ENCODE results near the gene RRAD. TPM values are rescaled to one million over a fixed set of nuclear protein-coding genes. Genes with fewer than 3 reads are reported as not detected.
"Not testable (repeated sequence)": the region's sequence is repeated elsewhere in the genome, so short reads cannot be mapped to it uniquely, and the experiment has no call there.

RRAD gene
- 12.5 and 15.1 TPM in 2 replicates for total RNA-seq

- no peak for TF ChIP-seq CTCF (IDR thresholded peaks at IDR 0.05; ENCODE audit: insufficient read depth, low read depth, low read length)
- peak; percentile 69 for DNase-seq (ENCODE audit: low read depth)
- peak within 1 kb of the TSS; percentile 62 for H3K4me3 ChIP-seq (ENCODE audit: low read depth, low read length)
Observed at GRCh38 chr16:66925322-66925840, at the start of gene RRAD. RRAD (minus strand) TSS chr16:66925535; CDS start chr16:66925179, 356 bp downstream.

GRCh38 chr16:66974932-66975246 lies 49.6 kb upstream of the RRAD start:
- H3K4me3 ChIP-seq (ENCODE audit: low read depth, low read length); DNase-seq (ENCODE audit: low read depth): not testable (repeated sequence)

GRCh38 chr16:66974156-66974931 lies 49.0 kb upstream of the RRAD start:
- H3K4me3 ChIP-seq (ENCODE audit: low read depth, low read length); DNase-seq (ENCODE audit: low read depth): not testable (repeated sequence)

GRCh38 chr16:66973716-66974115 lies 48.4 kb upstream of the RRAD start:
- TF ChIP-seq CTCF (IDR thresholded peaks at IDR 0.05; ENCODE audit: insufficient read depth, low read depth, low read length): no peak
- H3K4me3 ChIP-seq (ENCODE audit: low read depth, low read length): no peak overlapping the region
- DNase-seq (ENCODE audit: low read depth): no peak

GRCh38 chr16:66972983-66973382 lies 47.6 kb upstream of the RRAD start:
- no peak overlapping the region for H3K4me3 ChIP-seq (ENCODE audit: low read depth, low read length)
- TF ChIP-seq CTCF (IDR thresholded peaks at IDR 0.05; ENCODE audit: insufficient read depth, low read depth, low read length): no peak

GRCh38 chr16:66970775-66971720 lies 45.7 kb upstream of the RRAD start:
- no peak overlapping the region for H3K4me3 ChIP-seq (ENCODE audit: low read depth, low read length)
- no peak for TF ChIP-seq CTCF (IDR thresholded peaks at IDR 0.05; ENCODE audit: insufficient read depth, low read depth, low read length)
- no peak for DNase-seq (ENCODE audit: low read depth)

More at GRCh38 chr16:66972983-66973382, 47.6 kb upstream of the RRAD start:
- DNase-seq (ENCODE audit: low read depth): no peak

- no peak overlapping the region for H3K4me3 ChIP-seq (ENCODE audit: low read depth, low read length)
- DNase-seq (ENCODE audit: low read depth): no peak
- no peak for TF ChIP-seq CTCF (IDR thresholded peaks at IDR 0.05; ENCODE audit: insufficient read depth, low read depth, low read length)
Observed at GRCh38 chr16:66968847-66969246, 43.5 kb upstream of the RRAD start.

Measured in fibroblast of villous mesenchyme (primary cell).